ENCODE data around the gene CTU2. TPM values are rescaled to one million over a fixed set of nuclear protein-coding genes. Genes with fewer than 3 reads are reported as not detected.

The CTU2 gene
- total and polyA plus RNA-seq, 9 of the 15 experiments (the other 6 are each of a cell fraction or from before 2014, with no cell fraction given) = 1.3 to 105 (median 23.2) TPM

- TF ChIP-seq GTF2B (IDR thresholded peaks at IDR 0.05; ENCODE audit: extremely low read depth, insufficient read length) (no peak), ZNF511 (CRISPR knock-in tag; IDR thresholded peaks at IDR 0.05) (no peak; the same call in 1 of the 2 replicates), HBP1 (CRISPR knock-in tag; IDR thresholded peaks at IDR 0.05) (peak; percentile 87), ASH1L (IDR thresholded peaks at IDR 0.05; ENCODE audit: borderline replicate concordance, low read depth, partially characterized antibody) (peak; percentile 97), SRSF1 (IDR thresholded peaks at IDR 0.05; ENCODE audit: low read depth, low read length) (no peak), TEAD1 (CRISPR knock-in tag; IDR thresholded peaks at IDR 0.05) (peak in 1 of 2 experiments; percentile 53; a peak in 1 of 4 replicates), NR2C2 (CRISPR knock-in tag; IDR thresholded peaks at IDR 0.05) (peak; percentile 87), NR2C2 (tag; IDR thresholded peaks at IDR 0.05) (peak; percentile 97), POLR2AphosphoS5 (IDR thresholded peaks at IDR 0.05; ENCODE audit: control insufficient read depth, insufficient read depth, low read depth, low read length) (peak; percentile 70; the same call in 1 of the 2 replicates), ELF2 (CRISPR knock-in tag; IDR thresholded peaks at IDR 0.05) (peak; percentile 84), ZNF785 (CRISPR knock-in tag; IDR thresholded peaks at IDR 0.05) (no peak), PCBP2 (IDR thresholded peaks at IDR 0.05; ENCODE audit: low read depth, low read length, poor library complexity, severe bottlenecking) (no peak), BRD4 (IDR thresholded peaks at IDR 0.05) (peak; percentile 78; the same call in 1 of the 2 replicates), ZNF696 (CRISPR knock-in tag; conservative IDR thresholded peaks at IDR 0.05) (no peak), HOXB6 (CRISPR knock-in tag; IDR thresholded peaks at IDR 0.05; ENCODE audit: borderline replicate concordance) (no peak), ATF7 (IDR thresholded peaks at IDR 0.05) (peak; percentile 93), NFE2L1 (tag; IDR thresholded peaks at IDR 0.05; ENCODE audit: borderline replicate concordance, low read depth) (no peak), HNRNPLL (IDR thresholded peaks at IDR 0.05; ENCODE audit: low read depth, low read length, poor library complexity, severe bottlenecking) (peak; percentile 75), CAMTA2 (CRISPR knock-in tag; conservative IDR thresholded peaks at IDR 0.05) (no peak), NCOA1 (IDR thresholded peaks at IDR 0.05; ENCODE audit: low read depth) (no peak; the same call in 1 of the 2 replicates), ZNF695 (CRISPR knock-in tag; IDR thresholded peaks at IDR 0.05) (no peak), TCF15 (CRISPR knock-in tag; IDR thresholded peaks at IDR 0.05) (no peak), HSF4 (CRISPR knock-in tag; IDR thresholded peaks at IDR 0.05; ENCODE audit: borderline replicate concordance) (no peak), MECOM (CRISPR knock-in tag; IDR thresholded peaks at IDR 0.05) (no peak)
Measured at GRCh38 chr16:88662843-88663606, 43.3 kb upstream of the CTU2 start, which contains the start of gene MVD (continued).
